Tibial nerve (tissue), 4 donors: ENCODE data around the gene CS.

Experiments used
- CTCF ChIP-seq, 5 experiments: fragments of 200-600 bp in 3 of 5; fragments of 450-650 bp in 2 of 5; sonication (generic) in 3 of 5; IDR thresholded peaks; one replicate each; pipeline ENCODE4 v1.5.1; 2016 to 2019; ENCODE audit warnings: antibody characterized with exemption in 5 of 5, mild to moderate bottlenecking in 3 of 5, moderate library complexity in 2 of 5
- EP300 ChIP-seq, 2 donors: sonication (generic); formaldehyde crosslinking; IDR thresholded peaks; one replicate each; pipeline ENCODE4 v1.6.1; 2017; ENCODE audit warnings: antibody characterized with exemption in 2 of 2, mild to moderate bottlenecking in 1 of 2
- POLR2A ChIP-seq, 2 donors: fragments of 450-650 bp; IDR thresholded peaks; one replicate each; pipeline ENCODE4 v1.6.1; 2017; ENCODE audit warnings: antibody characterized with exemption in 2 of 2, mild to moderate bottlenecking in 2 of 2, moderate library complexity in 2 of 2

GRCh38 chr12:56334490-56334793 lies 34.3 kb upstream of the CS start:
- TF ChIP-seq CTCF (IDR thresholded peaks at IDR 0.05) (no peak), EP300 (IDR thresholded peaks at IDR 0.05) (no peak), POLR2A (IDR thresholded peaks at IDR 0.05) (no peak)
